Smooth muscle cell (in vitro differentiated cells): ENCODE measurements around the gene WDR82. TPM values are rescaled to one million over a fixed set of nuclear protein-coding genes. Genes with fewer than 3 reads are reported as not detected.

Source experiments
- DNase-seq: peaks from one replicate; lab custom pipeline; 2025; ENCODE audit not compliant: unreplicated experiment; lab: John Stamatoyannopoulos, UW
- H2AFZ ChIP-seq: fragments of 200-600 bp; sonication (generic); 2 replicates; pipeline ENCODE4 v1.6.0; 2016; ENCODE audit warnings: antibody characterized with exemption, low read depth, mild to moderate bottlenecking
- H3F3A ChIP-seq: fragments of 200-600 bp; sonication (generic); 2 replicates; pipeline ENCODE4 v1.6.0; 2017; ENCODE audit warnings: antibody characterized with exemption, low read depth
- H3K27ac ChIP-seq: fragments of 200-600 bp; sonication (generic); 2 replicates; pipeline ENCODE4 v1.5.1; 2016; ENCODE audit warnings: low read depth, mild to moderate bottlenecking
- H3K27me3 ChIP-seq: fragments of 200-600 bp; sonication (generic); 2 replicates; pipeline ENCODE4 v1.6.1; 2016; ENCODE audit warnings: low read depth, mild to moderate bottlenecking
- H3K36me3 ChIP-seq: fragments of 200-600 bp; sonication (generic); 2 replicates; pipeline ENCODE4 v1.5.1; 2016; ENCODE audit warnings: low read depth
- H3K4me1 ChIP-seq: fragments of 200-600 bp; sonication (generic); 2 replicates; pipeline ENCODE4 v1.5.1; 2016; ENCODE audit warnings: low read depth
- H3K4me2 ChIP-seq: fragments of 200-600 bp; sonication (generic); 2 replicates; pipeline ENCODE4 v1.6.0; 2016; ENCODE audit warnings: mild to moderate bottlenecking
- H3K4me3 ChIP-seq: fragments of 200-600 bp; sonication (generic); 2 replicates; pipeline ENCODE4 v1.5.1; 2016; ENCODE audit warnings: mild to moderate bottlenecking
- H3K79me2 ChIP-seq: fragments of 200-600 bp; sonication (generic); 2 replicates; pipeline ENCODE4 v1.6.0; 2016; ENCODE audit warnings: low read depth, mild to moderate bottlenecking
- H3K9ac ChIP-seq: fragments of 200-600 bp; sonication (generic); 2 replicates; pipeline ENCODE4 v1.6.0; 2016; ENCODE audit warnings: low read depth
- H3K9me3 ChIP-seq: fragments of 200-600 bp; sonication (generic); replicated peaks from 2 replicates; pipeline ENCODE4 v1.5.1; 2016; ENCODE audit warnings: low read depth
- H4K20me1 ChIP-seq: fragments of 200-600 bp; sonication (generic); 2 replicates; pipeline ENCODE4 v1.6.0; 2016; ENCODE audit warnings: low read depth
- CTCF ChIP-seq: fragments of 200-600 bp; sonication (generic); IDR thresholded peaks from 2 replicates; pipeline ENCODE4 v1.5.1; 2017; ENCODE audit warnings: borderline replicate concordance, mild to moderate bottlenecking, antibody characterized with exemption; ENCODE audit not compliant: insufficient read depth, poor library complexity, severe bottlenecking
- WGBS: methylation state at CpG from one replicate; pipeline ENCODE4 v1.1.7; 2016; ENCODE audit warnings: low lambda C conversion rate; 5-methylcytosine and 5-hydroxymethylcytosine counted together
- polyA plus RNA-seq: library from polyadenylated mRNA; unstranded; fragments of >200 nt; fragmentation: Nextera tagmentation; extraction: Ambion mirVana; gene quantifications from 2 replicates; pipeline ENCODE4 v1.2.1, GENCODE V29; 2016
- total RNA-seq: library from RNA; depleted of rRNA; stranded (reverse); fragments of >200 nt; gene quantifications from 2 replicates; pipeline ENCODE4 v1.2.3, GENCODE V29; 2014

WDR82 gene
- total and polyA plus RNA-seq, 2 experiments from 2014 or later = 26.1 to 48.3 TPM

GRCh38 chr3:52240059-52240885 is 38.2 kb downstream of the WDR82 start:
- H3K4me1 ChIP-seq = peaks cover 11% of the 10 kb centered on the region
- peak overlapping the region; percentile 72 for H3K27ac ChIP-seq
- peaks cover 16% of the 10 kb centered on the region for H4K20me1 ChIP-seq
- H3K27me3 ChIP-seq = no peaks in the 10 kb centered on the region
- peak overlapping the region; percentile 80 for H3K4me3 ChIP-seq
- DNase-seq = peak; percentile 34
- no peak overlapping the region for H3K9ac ChIP-seq
- WGBS = 63% methylated on average over 1 of the region's 1 CpG
- no peaks in the 10 kb centered on the region for H3K9me3 ChIP-seq
- no peaks in the 10 kb centered on the region for H3K36me3 ChIP-seq
- peaks cover 9% of the 10 kb centered on the region for H3F3A ChIP-seq
- no peak overlapping the region for H2AFZ ChIP-seq
- TF ChIP-seq CTCF = no peak
- peak overlapping the region; percentile 82 for H3K4me2 ChIP-seq
- H3K79me2 ChIP-seq = peaks cover 33% of the 10 kb centered on the region

- peak; percentile 9 for TF ChIP-seq CTCF
- H3K4me2 ChIP-seq = peak within 1 kb of the TSS; percentile 82
- peak within 1 kb of the TSS; percentile 81 for H3K9ac ChIP-seq
- H3K9me3 ChIP-seq = no peaks in the 10 kb centered on the region
- peaks cover 27% of the 10 kb centered on the region for H4K20me1 ChIP-seq
- H3K4me3 ChIP-seq = peak within 1 kb of the TSS; percentile 80
- H3K36me3 ChIP-seq = no peaks in the 10 kb centered on the region
- peaks cover 9% of the 10 kb centered on the region for H3F3A ChIP-seq
- no peaks in the 10 kb centered on the region for H3K27me3 ChIP-seq
- no peak within 1 kb of the TSS for H2AFZ ChIP-seq
- H3K4me1 ChIP-seq = peaks cover 11% of the 10 kb centered on the region
- peak; percentile 47 for DNase-seq
- peak within 1 kb of the TSS; percentile 94 for H3K27ac ChIP-seq
- H3K79me2 ChIP-seq = peaks cover 45% of the 10 kb centered on the region
- WGBS = 1% methylated on average over 81 of the region's 92 CpGs
Observed at GRCh38 chr3:52238761-52239701, 39.4 kb downstream of the WDR82 start, which contains the start of gene TWF2. TWF2 (minus strand) TSS chr3:52239158; CDS start chr3:52239016, 142 bp downstream.

- no peaks in the 10 kb centered on the region for H3K27me3 ChIP-seq
- no peak for TF ChIP-seq CTCF
- peak overlapping the region; percentile 81 for H3K9ac ChIP-seq
- DNase-seq = no peak
- H3F3A ChIP-seq = peaks cover 9% of the 10 kb centered on the region
- no peaks in the 10 kb centered on the region for H3K9me3 ChIP-seq
- H3K4me3 ChIP-seq = peak overlapping the region; percentile 80
- H4K20me1 ChIP-seq = peaks cover 32% of the 10 kb centered on the region
- H3K4me2 ChIP-seq = peak overlapping the region; percentile 82
- peaks cover 47% of the 10 kb centered on the region for H3K79me2 ChIP-seq
- peaks cover 11% of the 10 kb centered on the region for H3K4me1 ChIP-seq
- H2AFZ ChIP-seq = no peak overlapping the region
- peak overlapping the region; percentile 94 for H3K27ac ChIP-seq
- WGBS = 18% methylated on average over 11 of the region's 11 CpGs
- H3K36me3 ChIP-seq = no peaks in the 10 kb centered on the region
Observed at GRCh38 chr3:52238193-52238760, 40.2 kb downstream of the WDR82 start.
